B cell (primary cell): Measurements from ENCODE around the gene MED23. TPM values are rescaled to one million over a fixed set of nuclear protein-coding genes. Genes with fewer than 3 reads are reported as not detected.

Source experiments
- ATAC-seq: fragments of 200-7000 bp; cut with Tn5 transposase; one replicate; pipeline ENCODE4 v1.10.0; 2021; ENCODE audit warnings: low read depth, mild to moderate bottlenecking, moderate number of reproducible peaks, moderate library complexity
- CTCF ChIA-PET: fragments of 350-600 bp; sonication (Branson Sonifier 250); formaldehyde crosslinking; loops from one replicate; lab custom pipeline; 2021; ENCODE audit warnings: antibody characterized with exemption, inconsistent platforms; lab: Charles Lee
- POLR2A ChIA-PET: fragments of 350-600 bp; sonication (Branson Sonifier 250); formaldehyde crosslinking; loops from one replicate; lab custom pipeline; 2021; ENCODE audit warnings: antibody characterized with exemption; lab: Charles Lee
- DNase-seq: peaks from one replicate; pipeline ENCODE4 v3.0.0; 2013
- H2AFZ ChIP-seq: 2 replicates; pipeline ENCODE4 v1.6.1; 2012; ENCODE audit warnings: mild to moderate bottlenecking, low read depth, low read length; ENCODE audit not compliant: insufficient read depth, poor library complexity, severe bottlenecking
- H3K27ac ChIP-seq, 2 donors: 1 replicate in 1 of 2; 2 replicates in 1 of 2; pipeline ENCODE4 v1.5.1; 2012 to 2013; ENCODE audit warnings: low read length in 2 of 2, mild to moderate bottlenecking in 2 of 2, moderate library complexity in 1 of 2
- H3K27me3 ChIP-seq, 4 experiments: fragments of 200-600 bp in 1 of 4; sonication (generic) in 1 of 4; replicated peaks in 1 of 4; 1 replicate in 2 of 4; 2 replicates in 2 of 4; pipeline versions ENCODE4 v1.6.1 to v1.7.0; 2013 to 2016; ENCODE audit warnings: low read length in 3 of 4, mild to moderate bottlenecking in 2 of 4, mixed read lengths in 1 of 4, moderate library complexity in 1 of 4; ENCODE audit not compliant: insufficient read depth in 4 of 4, control insufficient read depth in 3 of 4; ENCODE audit errors: control extremely low read depth in 1 of 4
- H3K36me3 ChIP-seq, 2 experiments: replicated peaks in 1 of 2; 1 replicate in 1 of 2; 2 replicates in 1 of 2; pipeline versions ENCODE4 v1.6.1 to v1.7.1; 2013; ENCODE audit warnings: low read length in 1 of 2; ENCODE audit not compliant: insufficient read depth in 2 of 2, control insufficient read depth in 1 of 2; ENCODE audit errors: control extremely low read depth in 1 of 2, extremely low read depth in 1 of 2
- H3K4me1 ChIP-seq, 2 donors: fragments of 200-600 bp in 1 of 2; sonication (generic) in 1 of 2; 1 replicate in 1 of 2; 2 replicates in 1 of 2; pipeline versions ENCODE4 v1.5.1 to v1.6.1; 2013 to 2017; ENCODE audit warnings: low read length in 2 of 2; ENCODE audit not compliant: control insufficient read depth in 2 of 2, insufficient read depth in 2 of 2
- H3K4me2 ChIP-seq: replicated peaks from 2 replicates; pipeline ENCODE3; 2012; ENCODE audit warnings: mild to moderate bottlenecking, low read depth, low read length; ENCODE audit not compliant: poor library complexity, severe bottlenecking
- H3K4me3 ChIP-seq, 5 experiments: fragments of 200-600 bp in 1 of 5; sonication (generic) in 1 of 5; 1 replicate in 3 of 5; 2 replicates in 2 of 5; pipeline versions ENCODE4 v1.5.1 to v1.7.0; 2011 to 2016; ENCODE audit warnings: low read length in 4 of 5, mild to moderate bottlenecking in 4 of 5, low read depth in 2 of 5, control low read depth in 1 of 5, moderate library complexity in 1 of 5; ENCODE audit not compliant: insufficient read depth in 1 of 5; ENCODE audit errors: control extremely low read depth in 1 of 5, extremely low read depth in 1 of 5
- H3K79me2 ChIP-seq: fragments of 200-600 bp; sonication (generic); one replicate; pipeline ENCODE4 v1.6.0; 2016; ENCODE audit warnings: low read length; ENCODE audit not compliant: control insufficient read depth, insufficient read depth
- H3K9ac ChIP-seq: fragments of 200-600 bp; sonication (generic); 2 replicates; pipeline ENCODE4 v1.6.1; 2017; ENCODE audit warnings: mild to moderate bottlenecking, low read length, moderate library complexity
- H3K9me3 ChIP-seq, 3 donors: one replicate each; pipeline versions ENCODE4 v1.6.1 to v1.7.1; 2013; ENCODE audit warnings: low read length in 2 of 3; ENCODE audit not compliant: control insufficient read depth in 2 of 3, insufficient read depth in 1 of 3; ENCODE audit errors: control extremely low read depth in 1 of 3
- H4K20me1 ChIP-seq: 2 replicates; pipeline ENCODE4 v1.6.0; 2012; ENCODE audit warnings: mild to moderate bottlenecking, low read length; ENCODE audit not compliant: insufficient read depth, control insufficient read depth, poor library complexity, severe bottlenecking
- H3K27ac Mint-ChIP-seq: one replicate; pipeline ENCODE4 v1.8.0; 2021; ENCODE audit warnings: mixed read lengths
- H3K27me3 Mint-ChIP-seq: one replicate; pipeline ENCODE4 v1.8.0; 2021; ENCODE audit warnings: mixed read lengths
- H3K4me1 Mint-ChIP-seq: one replicate; pipeline ENCODE4 v1.8.0; 2021; ENCODE audit warnings: mixed read lengths
- H3K4me3 Mint-ChIP-seq: one replicate; pipeline ENCODE4 v1.8.0; 2021; ENCODE audit warnings: mixed read lengths
- H3K9me3 Mint-ChIP-seq: one replicate; pipeline ENCODE4 v1.8.0; 2022; ENCODE audit warnings: mixed read lengths; ENCODE audit not compliant: insufficient read depth
- CTCF ChIP-seq: fragments of 200-600 bp; IDR thresholded peaks from one replicate; pipeline ENCODE4 v1.8.0; 2022; ENCODE audit warnings: antibody characterized with exemption, mild to moderate bottlenecking
- EZH2 ChIP-seq: IDR thresholded peaks from 2 replicates; pipeline ENCODE4 v1.6.1; 2012; ENCODE audit warnings: borderline replicate concordance, low read depth, mild to moderate bottlenecking, moderate library complexity, low read length; ENCODE audit not compliant: insufficient read depth, poor library complexity, severe bottlenecking
- WGBS: methylation state at CpG from one replicate; pipeline ENCODE4 v1.1.5; 2013; ENCODE audit warnings: missing lambda C conversion rate; ENCODE audit not compliant: insufficient coverage; 5-methylcytosine and 5-hydroxymethylcytosine counted together
- intact Hi-C: fragments of 100-400 bp; cut with micrococcal nuclease; formaldehyde crosslinking; loops from one replicate; pipeline ENCODE4 v1.10.0; 2022
- polyA plus RNA-seq: library from polyadenylated mRNA; depleted of rRNA; stranded (reverse); fragments of >200 nt; gene quantifications from 2 replicates; pipeline ENCODE4 v1.2.3, GENCODE V29; 2012
- total RNA-seq, 2 donors: library from RNA; stranded (reverse); fragments of 120-200 nt in 1 of 2; gene quantifications; 1 replicate in 1 of 2; 2 replicates in 1 of 2; pipeline versions ENCODE4 v1.2.3 to v1.2.4, GENCODE V29; 2013 to 2022

Gene MED23
- total and polyA plus RNA-seq, 2 donors (not counting 1 experiment from before 2014, with no cell fraction given), result 22.7 to 57.1 TPM

DNA sequence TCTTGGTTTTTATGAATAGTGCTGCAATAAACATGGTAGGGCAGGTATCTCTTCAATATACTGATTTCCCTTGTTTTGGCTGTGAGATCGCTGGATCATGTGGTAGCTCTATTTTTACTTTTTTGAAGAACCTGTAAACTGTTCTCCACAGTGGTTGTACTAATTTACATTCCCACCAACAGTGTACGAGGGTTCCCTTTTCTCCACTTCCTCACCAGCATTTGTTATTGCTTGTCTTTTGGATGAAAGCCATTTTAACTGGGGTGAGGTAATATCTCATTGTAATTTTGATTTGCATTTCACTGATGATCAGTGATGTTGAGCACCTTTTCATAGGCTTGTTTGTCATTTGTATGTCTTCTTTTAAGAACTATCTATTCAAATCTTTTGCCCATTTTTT is 63.0 kb downstream of the MED23 start:
- Histone ChIP-seq H3K79me2 (no peaks in the 10 kb centered on the region), H3K4me3 (no peak overlapping the region), H3K4me1 (no peaks in the 10 kb centered on the region), H3K9ac (no peak overlapping the region), H3K4me2 (no peak overlapping the region), H4K20me1 (no peaks in the 10 kb centered on the region), H2AFZ (no peak overlapping the region), H3K36me3 (peaks cover 0 to 1% of the 10 kb centered on the region in 2 experiments), H3K27me3 (no peaks in the 10 kb centered on the region), H3K27ac (no peak overlapping the region), H3K9me3 (no peaks in the 10 kb centered on the region)
- H3K4me1 Mint-ChIP-seq, result peaks cover 9% of the 10 kb centered on the region
- WGBS, result no CpG with 5 or more reads among the region's 2 CpGs
- CTCF ChIA-PET, result no interaction called here
- ATAC-seq (no peak), DNase-seq (no peak)
- no peak overlapping the region for H3K4me3 Mint-ChIP-seq
- H3K27me3 Mint-ChIP-seq, result peaks cover 6% of the 10 kb centered on the region
- no peak for TF ChIP-seq EZH2
- TF ChIP-seq CTCF, result no peak
- H3K9me3 Mint-ChIP-seq, result no peaks in the 10 kb centered on the region
- POLR2A ChIA-PET, result no interaction called here
- H3K27ac Mint-ChIP-seq, result no peak overlapping the region
- intact Hi-C loops, result no loop called here

DNA sequence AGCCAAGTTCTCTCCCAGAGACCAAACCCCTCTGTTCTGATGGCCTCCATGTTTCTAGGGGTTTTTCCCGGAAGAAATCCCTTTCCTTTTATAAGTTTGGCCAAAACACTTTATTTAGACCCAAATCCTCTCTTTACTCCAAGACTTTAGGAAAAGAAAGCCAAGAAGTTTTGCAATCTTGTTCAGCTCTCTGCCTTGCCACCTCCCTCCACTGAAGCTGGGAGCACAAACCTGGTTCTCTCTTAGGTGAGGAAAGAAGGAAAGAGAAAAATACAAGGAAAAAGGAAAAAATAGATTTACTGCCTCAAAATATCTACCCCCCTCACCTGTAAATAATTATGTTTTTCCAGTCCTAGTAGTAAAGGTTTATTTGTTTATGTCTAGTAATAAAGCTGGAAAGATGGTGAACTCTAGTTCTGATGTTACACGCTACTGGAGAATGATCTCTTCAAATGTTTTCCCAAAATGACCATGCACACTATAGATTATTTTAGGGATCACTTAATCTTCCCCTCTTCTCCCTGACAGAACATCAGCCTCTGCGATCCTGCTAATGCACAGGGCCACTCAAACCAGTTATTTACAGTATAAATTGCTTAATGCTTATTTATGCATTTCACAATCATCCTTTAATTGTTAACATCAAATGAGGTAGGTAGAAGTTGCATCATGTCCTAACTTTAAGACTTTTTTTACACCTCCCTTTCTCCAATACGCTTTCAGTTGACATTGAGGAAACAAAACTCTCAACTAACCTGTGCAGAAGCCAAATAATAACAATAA is 65.9 kb downstream of the MED23 start:
- CTCF ChIA-PET, result no interaction called here
- Histone ChIP-seq H3K79me2 (no peaks in the 10 kb centered on the region), H3K27me3 (no peaks in the 10 kb centered on the region), H3K4me3 (no peak overlapping the region), H2AFZ (no peak overlapping the region), H3K9me3 (no peaks in the 10 kb centered on the region), H3K4me1 (no peaks in the 10 kb centered on the region), H3K27ac (no peak overlapping the region), H3K36me3 (no peaks in the 10 kb centered on the region), H4K20me1 (no peaks in the 10 kb centered on the region), H3K4me2 (no peak overlapping the region), H3K9ac (no peak overlapping the region)
- DNase-seq (no peak), ATAC-seq (no peak)
- POLR2A ChIA-PET, result no interaction called here
- H3K27ac Mint-ChIP-seq, result no peak overlapping the region
- H3K9me3 Mint-ChIP-seq, result no peaks in the 10 kb centered on the region
- intact Hi-C loops, result no loop called here
- no CpG with 5 or more reads among the region's 4 CpGs for WGBS
- TF ChIP-seq CTCF (no peak), EZH2 (no peak)
- H3K4me3 Mint-ChIP-seq, result no peak overlapping the region
- peaks cover 9% of the 10 kb centered on the region for H3K4me1 Mint-ChIP-seq
- H3K27me3 Mint-ChIP-seq, result peaks cover 6% of the 10 kb centered on the region
